Measurements from ENCODE around the gene NCS1.

NCS1 gene

DNA sequence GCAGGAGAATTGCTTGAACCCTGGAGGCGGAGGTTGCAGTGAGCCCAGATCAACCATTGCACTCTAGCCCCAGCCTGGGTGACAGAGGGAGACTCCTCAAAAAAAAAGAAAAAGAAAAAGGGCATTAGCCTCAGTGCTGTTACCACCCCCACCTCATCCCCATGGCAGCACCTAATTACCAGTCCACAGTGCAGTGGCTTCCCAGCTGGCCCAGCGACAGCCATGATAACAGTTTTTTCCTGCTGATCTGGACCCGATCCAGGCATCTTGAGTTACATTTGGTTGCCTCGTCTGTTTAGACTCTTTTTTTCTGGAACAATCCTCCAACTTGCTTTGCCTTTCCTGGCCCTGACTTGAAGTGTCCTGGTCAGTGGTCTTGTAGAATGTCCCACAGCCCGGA is 24.4 kb downstream of the NCS1 start:
- DNase-seq = no peak

DNA sequence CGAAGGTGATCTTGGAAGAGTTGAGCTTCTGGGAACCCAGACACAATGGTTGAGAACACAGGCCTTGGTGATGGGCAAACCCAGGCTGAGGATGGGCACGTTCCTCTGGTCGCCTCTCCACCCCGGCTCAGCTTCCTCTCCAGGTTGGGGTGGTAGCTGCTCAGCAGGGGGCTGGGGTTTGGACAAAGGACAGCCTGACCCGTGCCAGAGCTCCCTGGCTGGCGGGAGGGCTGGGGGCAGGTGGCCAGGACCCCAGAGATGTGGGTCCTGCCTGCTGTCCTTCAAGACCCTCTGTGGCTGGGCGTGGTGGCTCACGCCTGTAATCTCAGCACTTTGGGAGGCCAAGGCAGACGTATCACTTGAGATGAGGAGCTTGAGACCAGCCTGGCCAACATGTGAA is 25.2 kb downstream of the NCS1 start:
- DNase-seq = no peak

DNA sequence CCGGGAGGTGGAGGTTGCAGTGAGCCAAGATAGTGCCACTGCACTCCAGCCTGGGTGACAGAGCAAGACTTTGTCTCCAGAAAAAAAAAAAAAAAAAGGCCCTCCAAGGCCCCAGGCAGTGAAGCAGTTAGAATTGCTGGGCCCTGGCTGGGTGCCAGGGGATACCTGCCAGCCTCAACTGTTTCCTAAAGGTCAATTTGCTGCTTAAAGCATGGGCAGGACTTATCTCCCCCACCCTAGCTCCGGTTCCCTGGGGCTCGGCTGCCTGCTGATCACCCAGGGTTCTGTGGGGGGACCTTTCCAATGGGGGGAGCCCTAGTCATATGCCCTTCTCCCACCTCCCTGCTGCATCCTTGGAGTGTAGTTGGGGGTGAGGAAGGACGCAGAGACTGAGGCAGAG is 25.7 kb downstream of the NCS1 start:
- DNase-seq = no peak

DNA sequence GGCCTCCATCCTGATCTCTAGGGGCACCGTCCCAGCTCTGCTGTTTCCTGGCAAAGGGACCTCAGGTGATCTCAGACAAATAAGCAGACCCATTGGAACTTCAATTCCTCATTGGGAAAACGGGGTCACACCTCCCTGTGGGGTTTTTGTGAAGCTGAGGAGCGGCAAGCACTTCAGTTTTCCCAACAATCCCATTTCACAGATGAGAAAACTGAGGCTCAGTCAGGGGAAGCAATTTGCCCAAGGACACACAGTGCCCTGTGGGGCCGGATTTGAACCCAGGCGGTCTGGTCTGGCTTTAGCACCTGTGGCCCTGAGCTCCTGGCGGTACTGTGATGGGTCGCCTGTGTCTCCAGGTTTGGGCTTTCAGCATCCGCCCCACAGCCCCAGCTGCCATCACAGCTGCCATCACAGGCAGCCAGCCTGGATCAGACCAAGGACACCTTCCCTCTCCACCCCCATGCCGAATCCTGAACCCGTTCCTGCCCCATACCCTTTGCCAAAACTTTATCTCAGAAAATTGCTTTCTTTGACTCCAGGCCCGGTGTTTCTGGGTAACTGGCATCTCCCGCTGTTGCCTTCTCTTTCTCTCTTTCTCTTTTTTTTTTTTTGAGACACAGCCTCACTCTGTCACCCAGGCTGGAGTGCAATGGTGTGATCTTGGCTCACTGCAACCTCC is 26.4 kb downstream of the NCS1 start:
- DNase-seq = no peak

DNA sequence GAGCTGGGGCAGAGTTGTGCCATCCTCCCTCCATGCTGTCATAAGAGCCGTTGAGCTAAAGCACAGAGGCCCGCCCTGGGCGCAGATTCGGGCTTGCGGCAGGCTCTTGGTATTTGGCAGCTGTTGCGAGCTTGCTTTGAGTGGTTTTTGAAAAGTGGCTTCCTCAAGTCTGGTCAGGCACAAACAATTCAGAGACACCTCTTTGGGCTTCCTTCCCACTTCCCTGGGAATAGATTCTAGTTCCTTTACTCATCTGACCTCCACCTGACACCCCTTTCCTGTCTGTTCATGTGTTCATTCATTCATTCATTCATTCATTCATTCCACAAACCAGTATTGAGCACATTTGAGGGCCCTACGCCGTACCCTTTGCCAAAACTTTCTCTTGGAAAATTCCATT is 27.4 kb downstream of the NCS1 start:
- DNase-seq = no peak

DNA sequence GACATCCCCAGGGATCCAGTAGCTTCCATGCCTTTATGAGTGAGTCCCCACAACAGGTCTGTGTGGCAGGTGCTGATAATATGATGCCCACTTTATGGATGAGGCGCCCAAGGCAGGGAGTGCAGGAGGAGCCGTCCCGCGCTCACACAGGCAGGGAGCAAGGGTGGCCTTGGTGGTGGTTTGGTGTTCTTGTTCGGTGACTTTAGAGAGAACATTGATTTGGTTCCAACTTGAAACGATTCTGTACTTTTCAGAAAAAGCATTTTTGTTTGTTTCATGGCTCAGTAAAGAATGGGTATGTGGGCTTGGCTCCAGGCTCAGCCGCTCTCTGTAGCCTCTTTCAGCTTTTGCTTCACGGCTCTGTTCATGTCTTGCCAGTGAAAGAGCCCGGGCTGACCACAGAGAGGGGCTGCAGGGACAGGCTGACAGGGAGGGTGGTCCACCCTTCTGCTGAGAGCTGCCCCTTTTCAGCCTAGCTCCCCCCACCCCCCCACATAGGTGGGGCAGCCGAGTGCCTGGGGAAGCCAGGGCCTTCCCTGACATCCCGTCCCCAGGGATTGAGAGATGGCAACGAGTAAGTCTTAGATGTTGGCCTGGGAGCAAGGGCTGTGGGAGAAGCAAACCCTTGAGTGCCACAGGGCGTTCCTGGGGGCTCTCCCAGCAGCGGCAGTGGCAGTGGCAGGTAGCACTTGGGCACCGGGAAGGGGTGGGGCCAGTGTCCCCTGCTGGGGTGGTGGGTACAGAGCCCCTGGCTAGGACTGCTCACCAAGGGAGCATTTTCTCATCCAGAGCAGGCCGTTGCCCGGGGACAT is 28.0 kb downstream of the NCS1 start:
- DNase-seq = no peak

DNA sequence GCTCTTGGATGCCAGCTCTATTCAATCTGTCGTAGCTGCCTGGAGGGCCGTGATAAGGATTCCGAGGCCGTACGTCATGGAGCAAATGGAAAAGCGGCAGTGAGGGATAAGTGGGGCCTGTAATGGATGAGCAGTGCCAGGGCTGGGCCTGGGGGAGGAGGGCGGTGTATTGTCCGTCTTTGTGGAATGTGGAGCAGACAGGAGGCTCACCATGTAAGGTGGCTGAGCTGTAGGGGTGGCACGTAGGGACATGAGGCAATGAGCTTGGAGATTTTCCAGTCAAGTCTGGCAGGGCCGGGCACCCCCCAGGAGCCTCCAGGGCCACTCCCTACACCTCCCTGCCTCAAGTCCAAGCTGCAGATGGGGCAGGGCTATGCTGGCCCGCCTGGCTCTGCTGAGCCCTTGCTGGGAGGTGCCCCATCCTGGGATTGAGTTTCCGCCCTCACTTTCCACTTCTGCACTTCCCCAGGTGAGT is 29.2 kb downstream of the NCS1 start:
- DNase-seq = no peak

GRCh38 chr9:130201974-130202373 is 29.8 kb downstream of the NCS1 start:
- DNase-seq = no peak

GRCh38 chr9:130204341-130204740 is 32.1 kb downstream of the NCS1 start:
- DNase-seq = no peak

- DNase-seq = no peak
These were observed 32.8 kb downstream of the NCS1 start for GRCh38 chr9:130204959-130205358.

DNA sequence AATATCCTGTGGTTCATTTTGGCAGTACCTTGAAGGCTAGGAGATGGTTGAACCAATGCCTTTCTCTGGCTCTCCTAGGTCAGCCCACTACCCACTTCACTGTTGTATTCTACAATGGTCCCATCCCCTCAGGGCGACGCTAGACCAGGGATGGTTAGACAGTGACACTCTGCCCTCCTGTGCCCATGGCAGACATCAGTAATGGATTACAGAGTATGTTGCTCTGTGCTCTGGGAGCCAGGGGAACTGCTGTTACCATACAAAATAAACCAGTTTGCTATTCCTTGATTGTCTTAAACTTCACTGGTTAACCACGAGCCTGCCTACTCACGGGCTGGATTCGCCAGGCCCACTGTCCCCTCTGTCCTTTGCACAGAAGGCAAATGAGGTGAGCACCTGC is 33.7 kb downstream of the NCS1 start:
- DNase-seq = no peak

DNA sequence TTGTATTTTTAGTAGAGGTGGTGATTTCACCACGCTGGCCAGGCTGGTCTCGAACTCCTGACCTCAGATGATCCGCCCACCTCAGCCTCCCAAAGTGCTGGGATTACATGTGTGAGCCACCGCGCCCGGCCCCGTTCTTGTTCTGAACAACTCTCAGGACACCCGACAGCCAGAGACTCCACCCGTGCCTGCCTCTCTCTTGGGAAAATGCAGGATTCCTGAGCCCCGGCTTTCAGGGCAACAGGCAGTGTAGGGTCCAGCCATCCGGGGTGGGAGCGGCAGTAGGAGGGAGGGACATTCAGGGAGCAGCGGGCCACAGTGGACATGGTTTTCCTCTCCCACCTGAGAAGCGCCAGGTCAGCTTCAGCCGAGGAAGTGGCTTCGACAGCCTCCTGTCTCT is 34.4 kb downstream of the NCS1 start:
- DNase-seq = no peak

DNA sequence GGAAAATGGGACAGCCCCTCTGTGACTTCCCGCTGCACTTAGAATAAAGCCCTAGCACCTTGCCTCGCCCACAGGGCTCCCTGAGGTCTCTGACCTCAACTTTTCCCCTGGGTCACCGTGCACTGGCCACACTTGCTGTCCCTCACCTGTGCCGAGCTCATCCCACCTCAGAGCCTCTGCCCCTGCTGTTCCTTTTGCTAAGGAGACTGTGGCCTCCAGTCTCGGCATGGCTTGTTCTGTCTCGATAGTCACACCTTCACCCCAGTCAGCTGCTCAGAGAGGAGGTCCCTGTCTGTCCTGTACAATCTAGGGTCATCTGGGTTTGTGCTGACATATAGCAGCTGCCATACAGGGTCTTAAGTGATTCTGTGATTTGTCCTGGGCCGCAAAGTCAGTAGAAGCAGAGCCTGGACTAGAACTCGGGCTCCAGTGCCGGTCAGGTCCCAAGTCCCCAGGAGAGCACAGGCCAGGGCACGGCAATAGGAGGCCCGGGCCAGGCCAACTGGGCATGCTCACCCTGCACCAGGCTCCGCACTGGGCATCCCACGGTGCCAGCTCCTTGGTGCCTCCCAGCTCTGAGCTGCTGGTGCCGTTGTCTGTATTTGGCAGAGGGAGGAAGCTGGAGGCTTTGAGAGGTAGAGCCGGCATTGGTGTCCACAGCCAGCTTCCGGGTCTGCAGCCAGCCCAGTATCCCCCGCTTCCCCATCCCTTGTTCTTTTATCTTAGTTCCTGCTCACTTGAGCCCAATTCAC is 35.2 kb downstream of the NCS1 start:
- DNase-seq = no peak

GRCh38 chr9:130208600-130209347 is 36.6 kb downstream of the NCS1 start:
- no peak for DNase-seq

GRCh38 chr9:130209422-130209821 is 37.2 kb downstream of the NCS1 start:
- no peak for DNase-seq

GRCh38 chr9:130211548-130212226 is 39.5 kb downstream of the NCS1 start:
- DNase-seq = no peak

- DNase-seq = no peak
These were observed 40.5 kb downstream of the NCS1 start for GRCh38 chr9:130212543-130213297.

DNA sequence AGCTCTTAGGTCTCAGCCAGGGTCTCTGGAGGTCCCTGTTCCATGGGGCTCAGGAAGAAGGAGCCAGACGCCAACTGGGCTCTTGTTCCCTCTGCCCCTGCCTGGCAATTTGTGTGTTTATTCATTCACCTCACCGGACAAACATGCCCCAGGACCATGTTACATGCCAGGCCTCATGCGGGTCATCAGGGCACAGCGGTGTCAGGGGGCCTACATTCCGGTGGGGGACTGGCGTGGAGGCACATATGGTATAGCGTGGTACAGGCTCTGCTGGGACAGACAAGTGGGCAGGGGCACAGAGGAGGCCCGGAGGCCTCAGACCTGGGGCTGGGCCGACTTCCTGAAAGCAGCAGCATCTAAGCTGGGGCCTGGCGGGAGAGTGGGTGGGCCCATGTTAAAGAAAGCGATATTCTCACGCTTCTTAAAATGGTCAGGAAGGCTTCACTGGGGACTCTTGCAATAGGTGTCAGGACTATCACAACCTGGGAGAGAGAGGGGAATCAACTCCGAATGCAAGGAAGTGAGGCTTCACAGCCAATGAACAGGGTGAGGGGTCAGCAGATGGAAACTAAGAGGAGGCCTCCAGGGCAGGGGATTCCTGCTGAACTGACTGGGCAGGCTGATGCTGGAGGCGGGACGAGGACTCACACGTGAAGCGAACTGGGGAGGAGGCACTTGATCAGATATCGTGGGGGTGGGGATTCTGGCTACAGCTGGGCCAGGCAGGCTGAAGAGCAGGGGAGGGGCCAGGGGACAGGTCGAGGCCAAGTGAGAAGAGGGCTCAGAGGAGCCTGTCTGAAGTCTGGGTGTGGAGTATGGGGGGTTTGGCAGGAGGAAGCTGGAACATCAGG is 41.9 kb downstream of the NCS1 start:
- no peak for DNase-seq

GRCh38 chr9:130214776-130215340 is 42.7 kb downstream of the NCS1 start:
- DNase-seq = no peak
